ENCODE data around the gene ZNF76.

- TF ChIP-seq CTCF (IDR thresholded peaks at IDR 0.05), result no peak
- TF ChIP-seq POLR2A (IDR thresholded peaks at IDR 0.05), result no peak
Observed at GRCh38 chr6:35230950-35231349, 28.6 kb upstream of the ZNF76 start.

Measured in suprapubic skin (tissue), 3 donors.